Pons (tissue), 1 donor: Measurements from ENCODE around the gene ELAVL1.

Experiments used
- DNase-seq: peaks from one replicate; pipeline ENCODE4 v3.0.0-alpha.2; 2016; ENCODE audit warnings: low spot score

Gene ELAVL1

DNA sequence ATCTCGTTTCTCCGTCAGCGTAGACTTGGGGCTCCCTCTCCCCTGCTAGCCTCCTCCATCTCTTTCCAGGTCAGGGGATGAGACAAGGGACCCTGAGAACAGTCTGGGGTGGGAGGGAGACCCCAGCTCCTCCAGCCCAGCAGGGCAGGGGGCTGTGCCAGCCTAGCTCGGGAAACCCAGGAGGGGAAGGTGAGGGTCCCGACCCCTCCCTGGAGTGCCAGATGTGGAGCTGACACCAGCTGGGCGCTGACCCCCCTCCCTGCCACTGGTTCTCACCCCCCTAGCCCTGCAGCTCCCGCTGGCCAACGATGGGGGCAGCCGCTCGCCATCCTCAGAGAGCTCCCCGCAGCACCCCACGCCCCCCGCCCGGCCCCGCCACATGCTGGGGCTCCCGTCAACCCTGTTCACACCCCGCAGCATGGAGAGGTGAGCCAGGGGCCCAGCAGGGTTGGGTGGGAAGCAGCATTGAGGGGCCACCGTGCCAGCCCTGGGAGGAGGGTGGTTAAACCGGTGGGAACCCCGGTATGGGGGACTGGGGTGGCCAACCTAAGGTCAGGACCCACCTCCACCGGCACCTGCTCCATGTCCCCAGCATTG lies 95.9 kb downstream of the ELAVL1 start:
- no peak for DNase-seq

DNA sequence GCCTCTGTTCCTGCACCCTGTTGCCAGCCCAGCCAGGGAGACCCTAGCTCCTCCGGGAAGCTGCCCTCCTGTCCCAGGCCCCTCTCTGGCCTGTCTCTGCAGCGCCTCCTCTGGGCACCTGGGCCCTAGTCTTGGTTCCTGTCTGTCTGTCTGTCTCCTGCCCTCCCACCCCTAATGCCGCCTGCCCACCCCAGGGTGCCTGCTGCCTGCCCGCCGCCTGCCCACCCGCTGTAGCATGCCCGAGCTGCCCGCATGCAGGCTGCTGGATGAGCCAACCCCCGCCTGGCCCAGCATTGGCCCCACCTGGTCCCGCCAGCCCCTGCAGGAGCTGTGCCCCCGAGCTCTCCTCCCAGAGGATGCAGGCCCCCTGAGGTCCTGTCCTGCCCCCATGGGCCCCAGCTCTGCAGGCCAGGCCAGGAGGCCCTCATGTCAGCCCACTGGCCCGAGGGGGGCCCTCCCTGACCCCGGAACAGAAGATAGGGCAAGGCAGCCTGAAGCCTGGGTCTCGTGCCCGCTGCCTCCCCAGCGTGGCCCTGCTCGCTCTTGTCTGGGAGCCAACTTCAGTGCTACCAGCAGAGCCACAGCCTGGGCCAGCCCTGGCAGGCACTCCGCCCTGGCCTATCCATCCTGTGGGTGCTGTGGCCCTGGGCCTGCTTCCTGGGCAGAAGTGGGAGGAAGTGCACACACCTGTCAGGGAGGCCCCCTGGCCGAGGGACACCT lies 96.5 kb downstream of the ELAVL1 start:
- no peak for DNase-seq
